ENCODE results near the gene SLC35F5.
"Not testable (repeated sequence)": the region's sequence is repeated elsewhere in the genome, so short reads cannot be mapped to it uniquely, and the experiment has no call there.

SLC35F5 gene

DNA sequence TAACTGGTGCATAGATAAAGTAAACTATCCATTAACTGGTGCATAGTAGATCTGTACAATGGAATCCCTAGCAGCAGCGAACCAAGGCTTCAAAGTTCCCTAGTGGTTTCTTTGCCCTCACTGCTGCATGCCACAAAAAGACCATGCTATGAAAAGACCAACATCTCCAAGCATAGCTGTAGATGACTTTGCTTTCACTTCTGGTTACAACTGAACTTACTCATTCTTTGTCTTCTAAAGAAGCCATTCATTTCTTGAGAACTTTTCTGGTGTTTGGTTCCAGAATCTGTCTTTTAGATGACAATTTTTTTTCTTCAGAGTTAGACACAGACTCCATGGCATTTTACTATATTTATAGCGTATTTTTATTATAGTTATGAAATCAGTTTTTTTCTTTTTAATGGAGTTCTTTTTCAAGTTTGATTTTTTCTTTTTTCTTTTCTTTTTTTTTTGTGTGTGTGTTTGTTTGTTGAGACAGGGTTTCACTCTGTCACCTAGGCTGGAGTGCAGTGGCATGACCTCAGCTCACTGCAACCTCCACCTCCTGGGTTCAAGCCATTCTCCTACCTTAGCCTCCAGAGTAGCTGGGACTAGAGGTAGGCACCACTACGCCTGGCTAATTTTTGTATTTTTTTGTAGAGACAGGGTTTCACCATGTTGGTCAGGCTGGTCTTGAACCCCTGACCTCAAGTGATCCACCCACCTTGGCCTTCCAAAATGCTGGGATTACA lies 63.6 kb downstream of the SLC35F5 start:
- no peak for DNase-seq

DNA sequence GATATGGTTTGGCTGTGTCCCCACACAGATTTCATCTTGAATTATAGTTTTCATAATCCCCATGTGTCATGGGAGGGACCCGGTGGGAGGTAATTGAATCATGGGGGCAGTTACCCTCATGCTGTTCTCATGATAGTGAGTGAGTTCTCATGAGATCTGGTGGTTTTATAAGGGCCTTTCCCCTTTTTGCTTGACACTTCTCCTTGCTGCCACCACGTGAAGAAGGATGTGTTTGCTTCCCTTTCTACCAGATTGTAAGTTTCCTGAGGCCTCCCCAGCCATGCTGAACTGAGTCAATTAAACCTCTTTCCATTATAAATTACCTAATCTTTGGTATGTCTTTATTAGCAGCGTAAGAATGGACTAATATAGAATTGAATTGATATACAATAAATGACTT lies 65.6 kb downstream of the SLC35F5 start:
- DNase-seq: not testable (repeated sequence)

DNA sequence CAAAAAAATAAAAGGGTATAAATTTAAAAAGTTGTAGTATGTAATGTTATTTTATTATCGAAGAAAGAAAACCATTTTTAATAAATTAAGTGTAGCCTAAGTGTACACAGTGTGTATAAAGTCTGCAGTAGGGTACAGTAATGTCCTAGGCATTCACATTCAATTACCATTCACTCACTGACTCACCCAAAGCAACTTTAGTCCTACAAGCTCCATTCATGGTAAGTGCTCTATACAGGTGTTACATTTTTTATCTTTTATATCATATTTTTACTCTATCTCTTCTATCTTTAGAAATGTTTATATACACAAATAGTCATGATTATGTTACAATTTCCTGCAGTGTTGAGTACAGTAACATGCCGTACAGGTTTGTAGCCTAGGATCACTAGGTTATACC lies 69.9 kb downstream of the SLC35F5 start:
- no peak for DNase-seq

DNA sequence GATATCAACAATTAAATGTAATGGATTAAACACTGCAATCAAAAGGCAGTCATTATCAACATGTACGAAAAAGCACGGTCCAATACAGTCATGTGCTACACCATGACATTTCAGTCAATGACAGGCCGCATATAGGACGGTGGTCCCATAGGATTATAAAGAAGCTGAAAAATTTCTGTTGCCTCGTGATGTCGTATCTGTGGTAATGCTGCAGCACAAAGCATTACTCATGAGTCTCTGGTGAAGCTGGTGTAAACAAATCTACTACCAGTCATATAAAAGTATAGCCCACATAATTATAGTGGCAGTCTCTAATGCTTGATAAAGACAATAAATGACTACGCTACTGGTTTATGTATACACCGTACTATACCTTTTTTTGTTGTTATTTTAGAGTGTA lies 71.0 kb downstream of the SLC35F5 start:
- no peak for DNase-seq

DNA sequence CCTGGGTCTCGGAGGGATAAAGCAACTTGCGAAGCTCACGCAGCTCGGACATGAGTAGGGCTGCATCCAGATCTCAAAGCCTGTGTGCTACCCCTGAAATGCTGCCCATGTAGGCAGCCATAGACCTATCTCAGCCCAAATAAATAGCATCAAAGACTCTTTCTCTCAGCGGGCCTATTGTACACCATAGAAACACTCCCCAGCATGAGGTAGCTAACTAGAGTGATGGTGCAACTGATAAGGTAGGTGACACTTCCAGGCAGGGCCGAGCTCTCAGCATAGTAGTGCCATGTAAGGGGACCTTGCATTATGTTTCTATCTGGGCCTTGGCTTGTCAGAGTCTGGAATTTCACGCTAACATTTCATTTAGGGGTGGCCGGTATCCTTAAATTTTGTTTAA lies 77.0 kb downstream of the SLC35F5 start:
- no peak for DNase-seq

DNA sequence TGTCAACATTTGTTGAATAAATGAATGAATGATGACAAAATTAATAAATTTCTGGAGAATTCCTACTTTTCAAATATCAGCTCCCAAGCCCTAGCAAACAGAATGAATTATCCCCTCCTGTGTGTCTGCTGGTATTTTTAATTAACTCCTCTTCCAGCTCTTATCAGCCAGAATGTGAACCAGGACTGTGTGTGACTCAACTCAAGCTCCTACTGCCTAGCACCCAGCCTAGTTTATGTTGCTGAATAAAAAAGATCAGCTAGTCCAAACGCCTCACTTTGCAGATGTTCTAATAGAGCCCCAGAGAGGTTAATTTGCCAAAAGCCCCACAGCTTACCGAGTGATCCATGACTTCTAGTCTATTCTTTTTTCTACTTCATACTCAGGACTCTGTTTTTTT lies 79.1 kb downstream of the SLC35F5 start:
- DNase-seq: no peak

DNA sequence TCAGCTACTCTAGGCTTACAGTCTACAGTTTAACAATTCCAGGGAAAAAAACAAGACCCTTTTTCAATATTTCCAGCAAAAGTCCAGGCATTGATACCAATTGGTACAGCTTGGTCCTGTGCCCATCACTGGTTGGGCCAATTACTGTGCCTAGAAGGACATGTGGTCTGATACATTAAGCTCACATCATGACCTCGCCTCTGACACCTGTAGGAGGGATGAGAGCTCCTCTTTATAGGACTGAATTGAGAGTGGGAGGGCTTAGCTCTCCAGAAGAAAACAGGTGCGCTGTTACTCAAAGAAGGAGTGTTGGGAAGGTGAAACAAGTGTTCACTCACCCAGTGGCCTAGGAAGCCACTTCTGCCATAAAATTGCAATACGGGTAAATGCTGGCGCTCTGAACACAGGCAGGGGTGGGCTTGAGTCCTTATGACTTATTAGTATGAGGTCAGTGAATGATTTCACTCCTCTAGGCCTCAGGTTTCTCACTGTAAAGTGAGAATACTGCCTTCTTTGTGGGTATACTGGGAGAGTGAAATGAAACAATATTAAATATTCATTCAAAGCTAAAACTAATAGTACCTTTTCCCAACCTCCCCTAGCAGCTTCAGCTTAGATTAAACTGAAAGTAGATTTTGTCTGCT lies 79.7 kb downstream of the SLC35F5 start:
- no peak for DNase-seq

DNA sequence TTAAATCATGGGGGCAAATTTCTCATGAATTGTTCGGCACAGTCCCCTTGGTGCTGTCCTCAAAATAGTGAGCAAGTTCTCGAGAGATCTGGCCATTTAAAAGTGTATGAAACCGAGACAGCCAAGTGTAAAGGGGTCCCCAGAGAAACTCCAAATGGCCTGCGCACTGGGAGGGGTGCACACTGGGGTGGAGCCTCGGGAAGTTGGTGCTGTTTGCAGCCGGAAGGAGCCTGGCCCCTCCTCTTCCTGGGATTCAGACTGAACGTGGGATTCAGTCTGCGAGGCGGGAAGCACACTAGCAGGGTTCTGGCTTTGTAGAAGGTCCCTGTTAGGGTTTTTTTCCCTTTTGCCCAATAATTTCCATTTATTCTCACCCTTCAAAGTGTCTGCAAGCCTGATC lies 80.6 kb downstream of the SLC35F5 start:
- DNase-seq: no peak

DNA sequence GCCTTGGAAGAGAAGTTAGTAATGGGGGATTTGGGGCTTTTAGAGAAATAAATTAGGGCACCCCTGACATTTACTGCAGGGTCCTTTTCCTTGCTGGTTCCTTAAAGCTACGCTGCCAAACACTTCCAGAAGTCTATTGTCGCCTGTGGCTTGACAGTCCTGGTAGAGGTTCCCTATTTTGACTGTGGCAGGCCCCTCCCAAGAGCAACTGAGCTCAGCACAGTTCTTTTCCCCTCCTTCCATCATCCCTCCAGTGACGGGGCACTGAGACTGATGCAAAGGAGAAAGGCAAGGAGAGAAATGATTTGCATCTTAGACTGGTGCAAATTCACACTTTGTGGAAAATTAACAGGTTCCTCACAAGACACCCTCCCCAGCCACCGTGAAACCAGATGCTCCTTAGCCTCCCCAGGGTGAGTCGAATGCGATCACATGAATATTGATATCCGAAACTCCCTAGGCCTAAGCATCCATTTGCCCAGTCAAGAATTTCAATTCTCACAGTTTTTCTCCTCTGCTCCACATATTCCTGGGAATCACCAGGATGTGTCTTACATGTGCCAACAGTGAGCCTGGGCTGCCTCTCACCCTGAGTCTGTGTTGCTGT lies 84.0 kb downstream of the SLC35F5 start:
- no peak for DNase-seq

DNA sequence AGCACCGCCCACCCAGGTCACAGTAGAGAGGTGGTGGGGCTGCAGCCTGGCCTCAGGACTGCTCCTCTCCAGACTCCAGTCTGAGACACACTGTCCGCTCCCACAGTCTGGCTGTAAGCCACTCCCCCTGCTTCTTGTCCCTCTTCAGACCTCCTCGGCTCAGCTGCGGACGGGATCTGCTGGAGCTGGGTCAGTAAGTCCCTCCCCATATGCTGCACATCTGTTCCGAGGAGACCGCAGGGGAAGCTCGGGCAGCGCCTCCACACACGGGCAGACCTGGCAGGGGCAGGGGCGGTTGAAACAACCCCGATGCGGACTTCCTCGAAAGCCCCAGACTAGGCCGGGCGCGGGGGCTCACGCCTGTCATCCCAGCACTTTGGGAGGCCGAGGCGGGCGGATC lies 87.4 kb downstream of the SLC35F5 start:
- DNase-seq: not testable (repeated sequence)

DNA sequence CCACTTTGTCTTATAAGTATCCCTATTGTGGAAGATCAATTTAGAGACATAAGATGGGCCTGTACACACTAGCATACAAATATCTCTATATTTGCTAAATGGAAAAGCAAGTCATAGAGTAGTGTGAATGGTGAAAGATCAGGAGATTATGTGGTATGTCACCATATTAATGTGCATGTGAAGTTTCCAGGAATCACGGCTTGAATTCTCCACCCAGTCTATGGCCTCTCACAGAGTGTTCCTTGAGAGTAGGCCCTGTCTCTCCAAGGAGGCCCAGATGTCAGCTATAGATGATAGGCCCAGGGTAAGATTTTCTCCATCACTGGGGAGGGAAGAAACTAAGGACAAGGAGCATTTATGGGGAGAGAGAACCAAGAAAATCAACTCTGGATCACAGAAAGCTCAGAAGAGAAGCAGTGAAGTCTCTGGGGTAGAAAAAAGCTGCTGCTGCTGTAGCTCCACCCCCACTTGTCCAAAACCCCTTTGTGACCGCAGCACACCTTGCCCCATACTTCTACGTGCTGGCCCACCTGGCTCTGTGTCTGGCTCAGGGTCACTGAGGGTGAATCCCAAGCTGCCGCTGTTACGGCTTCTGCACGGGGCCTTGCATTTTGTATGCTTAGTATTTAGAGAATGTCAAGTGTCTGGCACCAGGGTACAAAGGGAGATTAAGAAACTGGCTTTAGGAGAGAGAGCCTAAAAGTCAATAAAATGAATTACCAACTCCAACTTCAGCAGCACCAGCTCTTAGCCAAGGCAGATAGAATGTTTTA lies 91.5 kb downstream of the SLC35F5 start:
- not testable (repeated sequence) for DNase-seq

DNA sequence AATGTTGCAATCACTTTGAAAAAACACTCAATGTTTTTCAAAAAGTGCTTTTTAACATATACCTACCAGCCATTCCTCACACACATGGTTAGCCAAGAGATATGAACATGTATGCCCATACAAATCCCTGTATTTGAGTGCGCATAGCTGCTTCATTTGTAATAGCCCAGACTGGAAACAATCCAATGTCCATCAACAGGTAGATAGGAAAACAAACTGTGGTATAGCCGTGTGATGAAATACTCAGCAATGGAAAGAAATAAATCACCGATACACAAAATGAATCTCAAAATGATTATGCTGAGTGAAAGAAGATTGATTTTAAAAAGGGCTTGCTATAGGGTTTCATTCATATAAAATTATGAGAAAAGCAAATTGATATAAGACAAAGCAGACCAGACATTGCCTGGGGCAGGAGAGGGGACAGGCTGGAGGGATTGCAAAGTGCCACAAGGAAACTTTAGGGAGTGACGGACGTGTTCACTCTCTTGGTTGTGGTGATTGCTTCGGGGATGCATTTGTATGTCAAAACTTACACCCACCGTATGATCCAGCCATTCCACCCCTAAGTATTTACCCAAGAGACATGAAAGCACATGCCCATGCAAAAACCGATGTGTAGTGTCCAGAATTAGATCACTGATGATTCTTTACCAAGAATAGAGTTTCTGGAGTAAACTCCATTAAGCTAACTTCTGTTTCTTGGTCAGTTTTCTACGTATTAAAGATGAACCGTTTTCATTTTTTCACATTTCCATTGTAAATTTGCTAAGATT lies 93.0 kb downstream of the SLC35F5 start:
- DNase-seq: not testable (repeated sequence)

All from islet precursor cell (in vitro differentiated cells).